ENCODE data around the gene KCNQ1.

KCNQ1 gene

GRCh38 chr11:2747248-2748027 is 302.6 kb downstream of the KCNQ1 start:
- DNase-seq (ENCODE audit: low read depth) = no peak

DNA sequence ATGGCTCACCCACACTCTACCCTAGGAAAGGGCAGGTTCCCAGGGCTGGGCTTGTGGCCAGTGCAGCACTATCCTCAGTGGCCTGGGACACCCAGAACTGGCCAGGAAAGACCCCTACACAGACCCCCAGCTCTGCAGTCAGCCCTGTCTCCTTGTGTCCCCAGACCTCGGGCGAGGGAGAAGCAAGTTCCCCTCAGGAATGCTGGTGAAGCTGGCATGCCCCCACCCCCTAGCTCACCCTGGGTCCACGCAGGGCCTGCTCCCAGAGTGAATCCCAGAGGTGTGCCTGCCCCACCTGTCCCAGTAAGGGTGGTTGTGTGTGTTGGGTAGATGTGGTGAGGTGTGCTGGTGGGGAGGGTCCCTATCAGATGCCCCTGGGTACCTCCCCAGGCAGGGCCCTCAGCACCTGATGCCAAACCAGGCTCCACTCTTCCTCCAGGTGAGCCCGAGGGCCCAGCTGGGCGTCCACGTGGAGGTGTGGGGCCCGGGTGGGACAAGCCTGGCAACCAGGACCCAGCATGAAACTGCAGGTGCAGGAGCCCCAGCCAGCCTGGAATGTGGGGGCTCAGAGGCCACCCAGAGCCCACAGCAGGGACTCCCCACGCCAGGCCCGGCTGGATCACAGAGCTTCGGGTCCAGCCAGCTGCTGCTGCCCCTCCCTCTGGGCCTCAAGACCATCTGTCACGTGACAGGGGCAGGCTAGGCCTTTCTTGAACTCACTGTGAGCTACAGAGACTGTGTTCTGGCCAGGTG is 303.4 kb downstream of the KCNQ1 start:
- DNase-seq (ENCODE audit: low read depth) = no peak

- no peak for DNase-seq (ENCODE audit: low read depth)
Observed at GRCh38 chr11:2748814-2749554, 304.2 kb downstream of the KCNQ1 start.

- DNase-seq (ENCODE audit: low read depth) = no peak
Observed at GRCh38 chr11:2750101-2750681, 305.4 kb downstream of the KCNQ1 start.

DNA sequence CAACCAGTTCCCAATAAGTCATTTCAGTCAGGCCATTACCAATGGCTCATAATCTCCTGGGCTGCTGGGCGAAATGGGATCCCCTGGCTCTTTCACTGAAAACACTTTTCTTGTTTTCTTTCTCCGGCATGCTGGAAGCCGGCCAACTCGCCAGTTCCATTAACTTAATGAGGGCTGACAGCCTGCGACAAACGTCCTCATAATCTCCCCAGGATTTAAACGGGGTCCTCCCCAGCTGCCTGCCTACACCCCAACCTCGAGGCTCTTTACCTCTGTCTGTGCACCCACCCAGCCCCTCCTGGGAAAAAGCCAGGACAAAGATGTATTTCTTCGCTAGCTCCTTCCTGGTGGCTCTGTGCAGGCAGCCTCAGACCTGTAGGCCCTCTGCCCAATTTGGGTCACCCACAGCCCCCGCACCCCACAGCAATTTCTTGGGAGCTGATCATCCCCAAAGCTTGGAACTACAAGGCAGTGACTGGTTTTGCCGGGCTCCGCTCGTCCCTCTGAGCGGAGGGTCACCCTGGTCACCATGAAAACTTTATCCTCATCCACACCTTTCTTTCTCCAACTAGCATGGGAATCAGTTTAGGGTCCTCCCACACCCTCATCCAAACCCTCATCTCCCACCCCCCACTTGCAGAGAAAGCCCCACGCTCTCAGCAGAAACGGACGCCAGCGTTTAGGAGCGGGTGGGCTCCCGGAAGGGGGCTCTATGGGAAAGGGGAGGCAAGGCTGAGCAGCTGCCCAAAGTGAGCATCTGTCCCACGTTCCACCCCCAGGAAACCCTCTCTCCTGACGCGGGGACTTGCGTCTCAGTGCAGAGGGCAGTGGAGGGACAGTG is 306.1 kb downstream of the KCNQ1 start:
- no peak for DNase-seq (ENCODE audit: low read depth)

DNA sequence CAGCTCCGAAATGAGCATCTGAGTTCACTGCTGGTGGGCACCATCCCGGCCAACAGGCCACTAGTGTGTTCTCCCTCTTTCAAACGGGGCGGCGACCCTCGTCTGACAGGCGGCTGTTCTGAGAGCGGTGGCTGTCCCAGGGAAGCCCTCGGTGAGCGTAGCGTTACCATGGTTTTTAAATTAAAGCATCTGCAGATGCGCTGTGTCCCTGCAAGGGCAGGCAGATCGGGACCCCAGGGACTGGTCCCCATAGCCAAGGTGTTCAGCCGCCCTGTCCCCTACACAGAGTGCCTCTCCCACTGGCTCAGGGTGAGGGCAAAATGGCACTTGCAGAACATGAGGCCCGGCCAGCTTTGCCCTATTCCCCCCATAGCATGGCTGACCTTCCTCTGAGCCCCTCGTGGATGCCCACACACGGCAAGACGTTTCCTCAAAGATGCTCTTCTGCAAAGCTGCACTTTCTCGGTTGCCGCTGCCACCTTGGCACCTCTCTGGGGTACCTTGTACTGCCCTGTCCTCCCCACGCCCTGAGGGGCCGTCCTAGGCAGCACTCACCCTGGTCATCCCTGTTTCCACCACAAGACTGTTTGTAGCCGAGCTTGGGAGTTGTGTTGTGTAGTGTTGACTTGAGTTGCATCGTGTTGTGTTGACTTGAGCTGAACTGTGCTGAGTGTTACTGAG is 306.9 kb downstream of the KCNQ1 start:
- no peak for DNase-seq (ENCODE audit: low read depth)

GRCh38 chr11:2752204-2752770 is 307.5 kb downstream of the KCNQ1 start:
- DNase-seq (ENCODE audit: low read depth) = no peak

GRCh38 chr11:2752923-2753322 is 308.1 kb downstream of the KCNQ1 start:
- DNase-seq (ENCODE audit: low read depth) = no peak

DNA sequence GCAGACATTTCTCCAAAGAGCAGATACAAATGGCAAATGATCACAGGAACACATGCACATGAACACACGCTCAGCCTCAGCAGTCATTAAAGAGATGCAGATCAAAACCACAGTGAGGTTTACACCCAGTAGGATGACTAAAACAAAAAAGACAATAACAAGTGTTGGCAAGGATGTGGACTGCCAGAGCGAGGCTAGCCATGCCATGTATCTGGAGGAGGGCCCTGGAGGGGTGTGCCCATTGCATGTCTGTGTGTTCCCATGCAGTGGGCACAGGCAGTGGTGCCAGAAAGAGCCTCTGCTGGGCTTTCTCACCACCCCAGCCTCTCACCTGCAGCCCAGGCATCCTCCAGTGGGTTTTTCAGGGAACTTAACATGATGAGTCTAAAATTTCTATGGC is 309.2 kb downstream of the KCNQ1 start:
- DNase-seq (ENCODE audit: low read depth) = no peak

- no peak for DNase-seq (ENCODE audit: low read depth)
Observed at GRCh38 chr11:2755071-2755470, 310.3 kb downstream of the KCNQ1 start.

GRCh38 chr11:2758751-2759150 is 313.9 kb downstream of the KCNQ1 start:
- DNase-seq (ENCODE audit: low read depth) = no peak

GRCh38 chr11:2759228-2760195 is 314.7 kb downstream of the KCNQ1 start:
- DNase-seq (ENCODE audit: low read depth) = no peak

- DNase-seq (ENCODE audit: low read depth) = no peak
Observed at GRCh38 chr11:2760196-2760871, 315.5 kb downstream of the KCNQ1 start.

GRCh38 chr11:2761131-2762030 is 316.6 kb downstream of the KCNQ1 start:
- DNase-seq (ENCODE audit: low read depth) = no peak

- DNase-seq (ENCODE audit: low read depth) = no peak
Observed at GRCh38 chr11:2762031-2762380, 317.2 kb downstream of the KCNQ1 start.

DNA sequence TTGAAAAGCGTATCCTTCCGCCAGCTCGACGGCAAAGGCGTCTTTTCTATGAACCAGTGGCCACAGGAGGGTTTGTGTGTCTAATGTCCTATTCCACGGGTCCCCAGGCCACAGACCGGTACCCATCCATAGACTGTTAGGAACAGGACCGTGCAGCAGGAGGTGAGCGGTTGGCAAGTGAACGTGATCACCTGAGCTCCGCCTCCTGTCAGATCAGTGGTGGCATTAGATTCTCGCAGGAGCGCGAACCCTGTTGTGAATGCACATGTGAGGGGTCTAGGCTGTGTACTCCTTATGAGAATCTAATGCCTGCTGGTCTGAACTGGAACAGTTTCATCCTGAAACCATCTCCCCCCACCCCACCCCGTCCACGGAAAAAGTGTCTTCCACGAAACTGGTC is 317.6 kb downstream of the KCNQ1 start:
- DNase-seq (ENCODE audit: low read depth) = no peak

GRCh38 chr11:2763984-2764383 is 319.2 kb downstream of the KCNQ1 start:
- no peak for DNase-seq (ENCODE audit: low read depth)

DNA sequence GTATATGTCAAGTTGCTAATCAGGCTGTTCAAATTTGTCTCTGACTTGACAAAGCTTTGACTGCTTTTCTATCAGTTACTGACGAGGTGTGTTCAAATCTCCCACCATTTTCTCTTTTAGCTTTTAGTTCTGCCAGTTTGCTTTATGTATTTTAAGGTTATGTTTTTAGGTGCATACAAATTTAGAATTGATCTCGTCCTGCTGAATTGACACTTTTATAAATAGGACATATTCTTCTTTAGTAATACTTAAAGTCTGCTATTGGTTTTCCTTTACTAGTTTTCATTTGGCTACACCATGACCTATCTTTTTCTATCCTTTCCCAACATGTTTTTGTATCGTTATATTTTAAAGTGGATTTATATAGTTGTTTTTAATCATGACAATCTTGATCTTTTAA is 320.7 kb downstream of the KCNQ1 start:
- DNase-seq (ENCODE audit: low read depth) = no peak

All from HS-5 (cell line).